Keratinocyte (primary cell): Measurements from ENCODE around the gene FNTB. TPM values are rescaled to one million over a fixed set of nuclear protein-coding genes. Genes with fewer than 3 reads are reported as not detected.

ENCODE experiments used
- DNase-seq: peaks from one replicate; pipeline ENCODE4 v3.0.0-alpha.2; 2011; ENCODE audit warnings: low read depth, missing footprints, low spot score
- FAIRE-seq: peaks from 2 replicates; lab custom pipeline; 2011; peaks lifted over from hg19 to GRCh38; lab: Jason Lieb, UNC
- H2AFZ ChIP-seq: 2 replicates; pipeline ENCODE4 v1.6.0; 2012; ENCODE audit warnings: low read length, control low read depth, inconsistent platforms; ENCODE audit not compliant: control insufficient read depth
- H3K27ac ChIP-seq: 2 replicates; pipeline ENCODE4 v1.5.1; 2011; ENCODE audit warnings: low read length; ENCODE audit not compliant: control insufficient read depth, insufficient read depth
- H3K27me3 ChIP-seq: 3 replicates; pipeline ENCODE4 v1.6.0; 2011; ENCODE audit warnings: low read length; ENCODE audit not compliant: control insufficient read depth, insufficient read depth; ENCODE audit errors: extremely low read depth
- H3K36me3 ChIP-seq, 2 experiments: 2 replicates in 1 of 2; 3 replicates in 1 of 2; pipeline ENCODE4 v1.5.1; 2011; ENCODE audit warnings: low read length in 2 of 2, mild to moderate bottlenecking in 1 of 2; ENCODE audit not compliant: control insufficient read depth in 2 of 2, insufficient read depth in 2 of 2; ENCODE audit errors: extremely low read depth in 1 of 2
- H3K4me1 ChIP-seq: 3 replicates; pipeline ENCODE4 v1.5.1; 2011; ENCODE audit warnings: low read length; ENCODE audit not compliant: control insufficient read depth, insufficient read depth; ENCODE audit errors: extremely low read depth
- H3K4me2 ChIP-seq: 3 replicates; pipeline ENCODE4 v1.6.0; 2011; ENCODE audit warnings: low read depth, low read length; ENCODE audit not compliant: control insufficient read depth, insufficient read depth; ENCODE audit errors: extremely low read depth
- H3K4me3 ChIP-seq, 3 experiments: fragments of 200-600 bp in 1 of 3; sonication (generic) in 1 of 3; 2 replicates in 2 of 3; 3 replicates in 1 of 3; pipeline ENCODE4 v1.5.1; 2011 to 2016; ENCODE audit warnings: low read length in 3 of 3, mild to moderate bottlenecking in 3 of 3, control low read depth in 2 of 3, inconsistent platforms in 1 of 3, low read depth in 1 of 3, mixed read lengths in 1 of 3, mixed run types in 1 of 3, moderate library complexity in 1 of 3; ENCODE audit not compliant: control insufficient read depth in 2 of 3, insufficient read depth in 2 of 3; ENCODE audit errors: extremely low read depth in 1 of 3
- H3K79me2 ChIP-seq: 2 replicates; pipeline ENCODE4 v1.6.0; 2012; ENCODE audit warnings: low read length; ENCODE audit not compliant: control insufficient read depth, insufficient read depth
- H3K9ac ChIP-seq: 3 replicates; pipeline ENCODE4 v1.6.0; 2011; ENCODE audit warnings: low read length; ENCODE audit not compliant: control insufficient read depth, insufficient read depth; ENCODE audit errors: extremely low read depth
- H3K9me1 ChIP-seq: 3 replicates; pipeline ENCODE4 v1.6.0; 2011; ENCODE audit warnings: low read length; ENCODE audit not compliant: control insufficient read depth, insufficient read depth; ENCODE audit errors: extremely low read depth
- H3K9me3 ChIP-seq: 2 replicates; pipeline ENCODE4 v1.5.1; 2012; ENCODE audit warnings: low read depth, low read length; ENCODE audit not compliant: control insufficient read depth
- H4K20me1 ChIP-seq: 3 replicates; pipeline ENCODE4 v1.6.0; 2011; ENCODE audit warnings: low read length; ENCODE audit not compliant: control insufficient read depth, insufficient read depth; ENCODE audit errors: extremely low read depth
- CTCF ChIP-seq, 3 experiments: IDR thresholded peaks in 1 of 3; conservative IDR thresholded peaks in 1 of 3; optimal IDR thresholded peaks in 1 of 3; 2 replicates in 2 of 3; 3 replicates in 1 of 3; pipeline versions ENCODE3 to v1.5.1; 2011; ENCODE audit warnings: low read length in 3 of 3, mild to moderate bottlenecking in 3 of 3, moderate library complexity in 2 of 3, control low read depth in 1 of 3, inconsistent platforms in 1 of 3; ENCODE audit not compliant: insufficient read depth in 2 of 3; ENCODE audit errors: extremely low read depth in 1 of 3
- EZH2 ChIP-seq: IDR thresholded peaks from one replicate; pipeline ENCODE4 v1.6.1; 2012; ENCODE audit warnings: inconsistent platforms, mild to moderate bottlenecking, low read length, moderate library complexity
- dilution Hi-C: fragments of 300-500 bp; cut with MboI; formaldehyde crosslinking; loops from one replicate; pipeline ENCODE4 v1.7.0; 2020; ENCODE audit warnings: low sequenced_read_pairs; ENCODE audit not compliant: extremely low pct_ligation_motif_present
- polyA plus RNA-seq, 5 experiments: library from polyadenylated mRNA; depleted of rRNA in 3 of 5; stranded (reverse) in 3 of 5; stranded (forward) in 1 of 5; unstranded in 1 of 5; fragments of >200 nt; gene quantifications; 1 replicate in 1 of 5; 2 replicates in 3 of 5; 3 replicates in 1 of 5; pipeline versions ENCODE4 v1.2.1 to v1.2.3, GENCODE V29; 2011 to 2012; ENCODE audit warnings: missing spikeins in 2 of 5, low read depth in 1 of 5, low replicate concordance in 1 of 5

The FNTB gene
- polyA plus RNA-seq, 1 donor (not counting 4 experiments of a cell fraction or from before 2014, with no cell fraction given) = 10.1 TPM

GRCh38 chr14:65073605-65074201, 87.0 kb downstream of the FNTB start:
- Histone ChIP-seq H3K9ac (no peak overlapping the region), H3K9me3 (no peaks in the 10 kb centered on the region), H3K79me2 (no peaks in the 10 kb centered on the region), H3K27ac (no peak overlapping the region), H4K20me1 (no peaks in the 10 kb centered on the region), H3K9me1 (no peaks in the 10 kb centered on the region), H3K4me3 (no peak overlapping the region), H3K36me3 (peaks cover 27 to 29% of the 10 kb centered on the region in 2 experiments), H3K4me1 (peaks cover 15% of the 10 kb centered on the region), H3K4me2 (no peak overlapping the region), H3K27me3 (no peaks in the 10 kb centered on the region), H2AFZ (no peak overlapping the region)
- no peak for FAIRE-seq
- TF ChIP-seq CTCF (optimal IDR thresholded peaks at IDR 0.05 in 1 of 3, IDR thresholded peaks at IDR 0.05 in 1 of 3, conservative IDR thresholded peaks at IDR 0.05 in 1 of 3; ENCODE audit: extremely low read depth in 1 of 3, insufficient read depth in 2 of 3, low read length in 3 of 3) = no peak
- no peak for TF ChIP-seq EZH2
- dilution Hi-C loops = no loop called here
- no peak for DNase-seq

GRCh38 chr14:65074449-65075150, 87.9 kb downstream of the FNTB start:
- H3K27ac ChIP-seq = no peak overlapping the region
- H3K4me3 ChIP-seq = no peak overlapping the region
- peaks cover 15% of the 10 kb centered on the region for H3K4me1 ChIP-seq
- H3K27me3 ChIP-seq = no peaks in the 10 kb centered on the region
- no peaks in the 10 kb centered on the region for H4K20me1 ChIP-seq
- FAIRE-seq = no peak
- H3K9me1 ChIP-seq = no peaks in the 10 kb centered on the region
- no peak overlapping the region for H3K4me2 ChIP-seq
- peaks cover 2% of the 10 kb centered on the region for H3K79me2 ChIP-seq
- TF ChIP-seq CTCF (optimal IDR thresholded peaks at IDR 0.05 in 1 of 3, IDR thresholded peaks at IDR 0.05 in 1 of 3, conservative IDR thresholded peaks at IDR 0.05 in 1 of 3; ENCODE audit: extremely low read depth in 1 of 3, insufficient read depth in 2 of 3, low read length in 3 of 3) = no peak
- no peak for TF ChIP-seq EZH2
- no peaks in the 10 kb centered on the region for H3K9me3 ChIP-seq
- peaks cover 23 to 25% of the 10 kb centered on the region in 2 experiments for H3K36me3 ChIP-seq
- H2AFZ ChIP-seq = no peak overlapping the region
- H3K9ac ChIP-seq = no peak overlapping the region
- no peak for DNase-seq
- dilution Hi-C loops = no loop called here
